Endothelial cell of umbilical vein (primary cell): ENCODE data around the gene CTAGE9. TPM values are rescaled to one million over a fixed set of nuclear protein-coding genes. Genes with fewer than 3 reads are reported as not detected.

Experiments used
- BruUV-seq: library from RNA; stranded (reverse); fragments of 400-500 nt; replicated peaks from 2 replicates; lab custom pipeline; 2021; lab: Mats Ljungman, UMichigan
- CTCF ChIA-PET: fragments of 300-600, 350-600 bp; sonication (Branson Sonifier 250); formaldehyde crosslinking; loops from one replicate; lab custom pipeline; 2021; ENCODE audit warnings: antibody characterized with exemption, inconsistent platforms; lab: Charles Lee
- POLR2A ChIA-PET: fragments of 300-600, 350-600 bp; sonication (Branson Sonifier 250); formaldehyde crosslinking; loops from one replicate; lab custom pipeline; 2021; ENCODE audit warnings: antibody characterized with exemption, inconsistent platforms; lab: Charles Lee
- DNase-seq: peaks from one replicate; pipeline ENCODE4 v3.0.0-alpha.2; 2011; ENCODE audit warnings: low read depth, low spot score
- FAIRE-seq: peaks from 2 replicates; lab custom pipeline; 2011; peaks lifted over from hg19 to GRCh38; lab: Jason Lieb, UNC
- H2AFZ ChIP-seq: 2 replicates; pipeline ENCODE4 v1.6.0; 2012; ENCODE audit warnings: low read depth, low read length, control low read depth, inconsistent platforms
- H3K27ac ChIP-seq: 2 replicates; pipeline ENCODE4 v1.5.1; 2011; ENCODE audit warnings: low read depth, mild to moderate bottlenecking, control low read depth, low read length, moderate library complexity; ENCODE audit not compliant: insufficient read depth
- H3K27me3 ChIP-seq, 2 experiments: 2 replicates each; pipeline versions ENCODE4 v1.6.0 to v1.6.1; 2011; ENCODE audit warnings: low read length in 2 of 2, mixed read lengths in 1 of 2; ENCODE audit not compliant: control insufficient read depth in 2 of 2, insufficient read depth in 2 of 2
- H3K36me3 ChIP-seq, 2 experiments: 2 replicates in 1 of 2; 3 replicates in 1 of 2; pipeline ENCODE4 v1.5.1; 2011; ENCODE audit warnings: low read length in 2 of 2, mild to moderate bottlenecking in 1 of 2, moderate library complexity in 1 of 2; ENCODE audit not compliant: control insufficient read depth in 2 of 2, insufficient read depth in 2 of 2; ENCODE audit errors: extremely low read depth in 1 of 2
- H3K4me1 ChIP-seq: 3 replicates; pipeline ENCODE4 v1.5.1; 2011; ENCODE audit warnings: mild to moderate bottlenecking, low read length; ENCODE audit not compliant: control insufficient read depth, insufficient read depth; ENCODE audit errors: extremely low read depth
- H3K4me2 ChIP-seq: 2 replicates; pipeline ENCODE4 v1.6.1; 2011; ENCODE audit warnings: low read length, control low read depth, mixed read lengths; ENCODE audit not compliant: insufficient read depth
- H3K4me3 ChIP-seq, 3 experiments: fragments of 200-600 bp in 1 of 3; sonication (generic), shearing (Covaris generic) in 1 of 3; replicated peaks in 1 of 3; 2 replicates each; pipeline ENCODE4 v1.5.1; 2011 to 2016; ENCODE audit warnings: control low read depth in 3 of 3, low read length in 3 of 3, mild to moderate bottlenecking in 2 of 3, inconsistent platforms in 1 of 3, low read depth in 1 of 3, moderate library complexity in 1 of 3; ENCODE audit not compliant: insufficient read depth in 1 of 3
- H3K79me2 ChIP-seq: 2 replicates; pipeline ENCODE4 v1.6.0; 2012; ENCODE audit warnings: low read length, inconsistent platforms; ENCODE audit not compliant: control insufficient read depth, insufficient read depth
- H3K9ac ChIP-seq: replicated peaks from 2 replicates; pipeline ENCODE3; 2011; ENCODE audit warnings: low read length, control low read depth; ENCODE audit not compliant: insufficient read depth; ENCODE audit errors: extremely low read depth
- H3K9me1 ChIP-seq: replicated peaks from 3 replicates; pipeline ENCODE4 v1.6.0; 2011; ENCODE audit warnings: mild to moderate bottlenecking, low read length; ENCODE audit not compliant: control insufficient read depth, insufficient read depth; ENCODE audit errors: extremely low read depth
- H3K9me3 ChIP-seq: replicated peaks from 2 replicates; pipeline ENCODE4 v1.5.1; 2012; ENCODE audit warnings: low read length, inconsistent platforms; ENCODE audit not compliant: control insufficient read depth, insufficient read depth
- H4K20me1 ChIP-seq: replicated peaks from 2 replicates; pipeline ENCODE3; 2011; ENCODE audit warnings: mild to moderate bottlenecking, low read length; ENCODE audit not compliant: control insufficient read depth, insufficient read depth; ENCODE audit errors: extremely low read depth
- CTCF ChIP-seq, 2 donors: IDR thresholded peaks; 1 replicate in 1 of 2; 2 replicates in 1 of 2; pipeline ENCODE4 v1.5.1; 2011; ENCODE audit warnings: low read length in 2 of 2, mild to moderate bottlenecking in 2 of 2, moderate library complexity in 2 of 2, control low read depth in 1 of 2, inconsistent platforms in 1 of 2, low read depth in 1 of 2; ENCODE audit not compliant: insufficient read depth in 1 of 2; ENCODE audit errors: extremely low read depth in 1 of 2
- EZH2 ChIP-seq: IDR thresholded peaks from 2 replicates; pipeline ENCODE4 v1.6.1; 2012; ENCODE audit warnings: borderline replicate concordance, low read depth, mild to moderate bottlenecking, moderate library complexity, low read length, inconsistent platforms; ENCODE audit not compliant: severe bottlenecking
- FOS ChIP-seq: IDR thresholded peaks from 2 replicates; pipeline ENCODE4 v1.6.1; 2011; ENCODE audit warnings: mild to moderate bottlenecking, low read length, moderate library complexity, borderline replicate concordance; ENCODE audit not compliant: insufficient read depth
- GATA2 ChIP-seq: IDR thresholded peaks from 2 replicates; pipeline ENCODE4 v1.7.0; 2011; ENCODE audit warnings: low read depth, mild to moderate bottlenecking, moderate library complexity, mixed read lengths, low read length; ENCODE audit not compliant: insufficient read length, insufficient read depth
- JUN ChIP-seq: IDR thresholded peaks from 2 replicates; pipeline ENCODE4 v1.6.1; 2011; ENCODE audit warnings: borderline replicate concordance, low read depth; ENCODE audit not compliant: insufficient read length, insufficient read depth
- MAX ChIP-seq: IDR thresholded peaks from 2 replicates; pipeline ENCODE4 v1.6.1; 2011; ENCODE audit not compliant: insufficient read depth, insufficient read length
- MYC ChIP-seq: IDR thresholded peaks from one replicate; pipeline ENCODE4 v1.6.1; 2011; ENCODE audit warnings: mild to moderate bottlenecking, low read depth, low read length
- POLR2A ChIP-seq: IDR thresholded peaks from 2 replicates; pipeline ENCODE4 v1.6.1; 2012; ENCODE audit warnings: low read depth, mild to moderate bottlenecking, control low read depth, low read length
- POLR2AphosphoS5 ChIP-seq: IDR thresholded peaks from 2 replicates; pipeline ENCODE4 v1.6.1; 2012; ENCODE audit warnings: low read depth, mild to moderate bottlenecking, control low read depth, low read length, moderate library complexity; ENCODE audit not compliant: insufficient read depth
- dilution Hi-C: fragments of 300-500 bp; cut with MboI; formaldehyde crosslinking; loops from one replicate; pipeline ENCODE4 v1.15.0; 2019; ENCODE audit warnings: low sequenced_read_pairs; ENCODE audit not compliant: extremely low pct_ligation_motif_present
- intact Hi-C: fragments of 100-400 bp; cut with micrococcal nuclease; formaldehyde crosslinking; loops from one replicate; pipeline ENCODE4 v1.10.0; 2022
- polyA plus RNA-seq, 4 experiments: library from polyadenylated mRNA; depleted of rRNA in 3 of 4; stranded (reverse) in 3 of 4; unstranded in 1 of 4; fragments of >200 nt; gene quantifications; 2 replicates each; pipeline versions ENCODE4 v1.2.1 to v1.2.3, GENCODE V29; 2011 to 2012; ENCODE audit warnings: missing spikeins in 1 of 4
- total RNA-seq: library from RNA; stranded (reverse); gene quantifications from 2 replicates; pipeline ENCODE4 v1.2.3, GENCODE V29; 2021

Gene CTAGE9
- total and polyA plus RNA-seq, 2 donors (not counting 3 experiments of a cell fraction or from before 2014, with no cell fraction given): not detected

DNA sequence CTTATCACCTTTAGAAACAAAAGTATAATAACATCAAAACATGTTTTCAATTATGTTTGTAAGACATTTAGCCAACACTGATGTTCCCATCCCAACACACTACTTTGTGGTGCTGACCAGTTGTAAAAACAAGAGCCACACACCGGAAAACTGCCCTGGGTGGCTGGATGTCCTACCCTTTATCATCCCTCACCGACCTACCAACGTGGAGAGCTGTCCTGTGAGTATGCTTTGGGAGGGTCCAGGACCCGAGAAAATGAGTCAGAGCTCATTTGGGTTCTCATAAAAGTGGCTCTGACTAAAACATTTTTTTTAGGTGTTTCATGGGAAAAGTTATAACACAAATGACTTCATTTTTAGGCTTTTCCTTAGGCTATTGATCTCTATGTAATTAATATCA is 29.3 kb upstream of the CTAGE9 start:
- intact Hi-C loops (no loop called here), dilution Hi-C loops (no loop called here)
- no peak for TF ChIP-seq POLR2AphosphoS5
- no peak for TF ChIP-seq MAX
- no peak for TF ChIP-seq FOS
- TF ChIP-seq POLR2A: no peak
- TF ChIP-seq JUN: no peak
- no peak for TF ChIP-seq GATA2
- no peak for TF ChIP-seq CTCF (IDR thresholded peaks at IDR 0.05; ENCODE audit: extremely low read depth in 1 of 2, insufficient read depth in 1 of 2, low read depth in 1 of 2, low read length in 2 of 2)
- TF ChIP-seq MYC: no peak
- no peak for TF ChIP-seq EZH2
- Histone ChIP-seq H3K4me3 (no peak overlapping the region), H3K4me1 (peaks cover 4% of the 10 kb centered on the region), H3K9me1 (no peaks in the 10 kb centered on the region), H3K9me3 (no peaks in the 10 kb centered on the region), H3K79me2 (no peaks in the 10 kb centered on the region), H3K27me3 (no peaks in the 10 kb centered on the region), H3K27ac (no peak overlapping the region), H4K20me1 (no peaks in the 10 kb centered on the region), H3K9ac (no peak overlapping the region), H3K36me3 (no peaks in the 10 kb centered on the region), H2AFZ (no peak overlapping the region), H3K4me2 (no peak overlapping the region)
- no peak for FAIRE-seq
- no peak for DNase-seq
- ChIA-PET CTCF (no interaction called here), POLR2A (no interaction called here)
- BruUV-seq: no TSS peak
